Activated naive CD4-positive, alpha-beta T cell treated with anti-CD3 and anti-CD28 coated beads, Interleukin-2, amount 50 U/mL, for 16 hours (primary cell): Measurements from ENCODE around the gene SCARF2.

ENCODE experiments used
- DNase-seq: peaks from one replicate; pipeline ENCODE4 v3.0.0-alpha.2; 2020

The SCARF2 gene

DNA sequence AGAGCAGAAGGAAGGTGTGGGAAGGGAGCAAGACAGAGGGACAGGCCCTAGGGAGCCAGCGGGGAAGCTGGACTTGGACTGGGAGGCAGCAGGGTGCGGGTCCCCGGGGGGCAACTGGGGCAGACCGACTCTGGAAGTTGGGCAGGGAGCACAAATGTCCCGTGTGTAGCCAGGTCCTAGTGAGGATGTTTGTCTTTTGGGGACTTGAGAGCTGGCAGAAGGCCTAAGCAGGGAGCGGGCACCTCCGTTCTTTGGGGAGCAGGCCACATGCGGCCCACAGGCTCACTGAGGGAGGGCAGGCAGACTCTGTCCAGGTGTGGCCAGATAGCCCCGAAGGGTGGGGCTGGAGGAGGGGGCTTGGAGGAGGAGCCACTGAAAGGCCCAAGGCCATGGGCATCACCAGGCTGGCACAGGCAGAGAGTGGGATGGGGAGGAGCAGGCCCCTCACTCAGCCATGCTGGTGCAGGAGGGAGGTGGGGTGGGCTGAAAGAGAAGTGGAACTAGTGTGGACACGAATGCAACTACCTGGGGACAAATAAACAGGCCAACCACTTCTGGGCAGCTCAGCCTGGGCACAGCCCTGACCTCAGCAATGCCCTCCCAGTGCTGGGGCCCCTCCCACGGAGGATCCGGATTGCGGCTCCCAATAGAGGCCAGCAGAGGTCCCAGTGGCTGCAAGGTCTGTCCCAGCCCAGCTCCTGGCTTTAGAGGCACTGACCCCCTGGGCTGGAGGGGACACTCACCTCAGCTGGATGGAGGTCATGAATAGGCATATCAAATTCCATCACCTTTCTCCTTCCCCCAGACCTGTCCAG, 1.3 kb upstream of the SCARF2 start:
- no peak for DNase-seq

DNA sequence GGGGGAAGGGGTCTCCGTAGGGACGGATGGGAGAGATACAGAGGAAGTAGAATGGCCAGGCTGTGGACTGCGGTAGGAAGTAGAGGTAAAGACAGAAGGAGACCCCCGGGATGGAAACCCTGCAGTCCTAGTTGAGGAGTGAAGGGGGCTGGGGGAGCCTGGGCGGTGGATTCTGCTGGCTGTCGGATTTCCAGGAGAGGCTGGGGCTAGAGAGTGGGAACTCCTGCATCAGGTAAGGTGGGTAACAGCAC, 727 bp upstream of the SCARF2 start:
- no peak for DNase-seq

DNA sequence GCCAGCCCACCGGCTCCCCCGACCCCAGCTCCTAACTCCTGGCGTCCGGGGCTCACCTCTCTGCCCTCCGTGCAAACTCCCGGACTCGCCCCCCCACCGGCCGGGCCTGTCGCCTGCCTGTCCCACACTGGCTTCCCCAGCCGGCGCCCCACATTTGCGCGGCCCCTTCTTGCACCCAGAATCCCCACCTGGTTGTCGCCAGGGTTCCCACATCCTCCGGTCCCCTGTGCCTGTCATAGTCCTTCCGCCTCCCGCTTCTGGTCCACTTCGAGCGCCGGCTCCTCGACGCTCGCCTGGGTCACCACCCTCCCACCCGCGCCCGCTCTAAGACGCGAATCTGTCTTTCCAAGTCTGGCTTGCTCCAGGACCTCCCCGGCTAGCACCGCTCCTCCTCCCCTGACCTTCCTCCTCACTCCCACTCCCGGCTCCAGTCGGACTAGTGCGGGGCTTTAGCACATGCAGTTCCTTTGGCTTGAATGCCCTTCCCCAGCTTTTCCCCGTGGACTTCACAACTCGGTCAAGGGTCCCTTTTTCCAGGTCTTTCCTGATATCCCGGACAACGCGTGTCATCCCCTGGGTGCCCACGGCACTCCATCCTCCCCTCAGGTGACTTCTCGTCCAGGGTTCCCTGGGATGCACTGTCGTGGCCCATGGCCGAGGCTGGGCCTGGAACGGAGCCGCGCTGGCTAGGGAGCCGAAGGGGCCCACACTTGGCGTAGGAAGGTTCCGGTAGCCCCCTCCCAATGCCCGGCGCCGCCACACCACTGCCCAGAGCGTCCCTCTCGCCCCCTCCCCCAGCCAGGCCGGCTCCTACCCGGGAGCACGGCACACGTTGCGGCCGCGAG, 635 bp downstream of the SCARF2 start:
- peak; percentile 36 for DNase-seq

DNA sequence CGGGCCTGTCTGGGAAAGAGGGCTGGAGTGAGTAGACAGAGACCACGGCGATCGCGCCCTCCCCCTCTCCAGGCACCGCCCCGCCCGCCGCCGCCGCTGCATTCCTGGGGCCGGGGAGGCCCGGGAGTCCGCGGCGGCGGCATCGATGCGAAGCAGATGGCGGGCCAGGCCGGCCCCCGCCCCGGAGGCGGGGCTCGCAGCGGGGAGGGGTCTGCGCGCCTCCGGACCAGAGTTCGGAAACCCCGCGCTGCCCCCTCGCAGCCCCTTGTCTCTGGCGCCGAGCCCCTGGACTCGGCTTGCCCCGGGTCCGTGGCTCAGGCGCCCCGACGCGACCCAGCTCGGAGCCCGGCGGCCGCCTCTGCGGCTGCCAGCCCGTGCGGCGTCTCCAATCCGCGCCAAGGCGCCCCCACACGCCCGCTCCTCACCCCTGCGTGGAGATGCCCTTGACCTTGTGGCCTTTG, 1.3 kb downstream of the SCARF2 start:
- DNase-seq = no peak

DNA sequence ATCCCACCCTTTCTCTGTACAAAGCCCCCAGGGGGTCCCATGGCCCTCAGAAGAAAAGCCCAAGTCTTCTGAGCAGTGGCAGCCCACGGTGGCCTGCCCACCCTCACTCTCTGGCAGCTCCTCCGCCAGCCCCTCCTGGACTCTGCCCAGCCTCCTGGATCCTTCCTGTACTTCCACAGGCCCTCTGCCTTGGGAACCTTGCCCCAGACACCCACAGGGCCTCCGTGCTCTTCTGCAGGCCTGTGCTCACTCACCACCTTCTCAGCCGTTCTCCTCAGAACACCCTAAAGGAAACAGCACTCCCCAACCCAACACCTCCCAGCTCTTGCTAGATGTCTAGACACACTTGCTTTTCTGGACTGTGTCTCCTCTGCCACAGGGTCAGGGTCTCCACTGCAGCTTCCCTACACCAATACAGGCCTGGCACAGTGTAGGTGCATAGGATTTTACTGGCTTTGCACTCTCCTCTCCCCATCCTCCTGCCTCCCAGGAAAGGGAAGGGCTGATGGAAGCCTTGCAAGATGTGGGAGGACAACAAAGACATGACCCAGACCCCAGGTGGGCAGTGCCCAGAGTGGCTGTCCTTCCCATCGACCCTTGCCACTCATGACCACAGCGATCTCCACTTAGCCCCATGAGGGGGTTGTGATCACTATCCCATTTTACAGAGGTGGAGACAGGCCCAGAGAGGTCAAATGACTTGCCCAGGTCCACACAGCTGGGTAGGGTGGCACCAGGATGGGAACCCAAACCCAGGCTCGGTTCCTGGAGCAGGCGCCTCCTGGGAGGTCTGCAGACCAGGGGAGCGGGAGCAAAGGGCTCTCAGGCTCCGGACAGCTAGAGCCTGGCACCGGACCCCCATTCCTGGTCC, 2.0 kb downstream of the SCARF2 start:
- DNase-seq = no peak

DNA sequence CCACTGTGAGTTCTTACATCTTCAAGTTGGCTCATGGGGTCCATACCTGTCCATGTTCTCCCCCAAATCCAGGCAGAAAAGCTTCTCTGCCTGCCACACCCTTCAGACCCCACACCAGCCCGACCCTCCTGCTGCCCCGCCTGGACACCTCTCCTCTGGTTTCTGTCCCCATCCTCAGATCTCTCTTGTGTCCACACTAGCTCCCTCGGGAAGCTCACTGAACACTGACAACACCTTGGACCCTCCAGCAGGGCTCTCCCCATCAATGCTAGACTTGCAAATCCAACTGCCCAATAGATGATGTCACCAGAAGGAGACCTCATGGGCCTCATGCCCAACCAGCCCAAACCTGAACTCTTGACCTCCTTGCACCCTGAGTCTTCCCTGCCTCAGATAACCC, 2.9 kb downstream of the SCARF2 start:
- no peak for DNase-seq

DNA sequence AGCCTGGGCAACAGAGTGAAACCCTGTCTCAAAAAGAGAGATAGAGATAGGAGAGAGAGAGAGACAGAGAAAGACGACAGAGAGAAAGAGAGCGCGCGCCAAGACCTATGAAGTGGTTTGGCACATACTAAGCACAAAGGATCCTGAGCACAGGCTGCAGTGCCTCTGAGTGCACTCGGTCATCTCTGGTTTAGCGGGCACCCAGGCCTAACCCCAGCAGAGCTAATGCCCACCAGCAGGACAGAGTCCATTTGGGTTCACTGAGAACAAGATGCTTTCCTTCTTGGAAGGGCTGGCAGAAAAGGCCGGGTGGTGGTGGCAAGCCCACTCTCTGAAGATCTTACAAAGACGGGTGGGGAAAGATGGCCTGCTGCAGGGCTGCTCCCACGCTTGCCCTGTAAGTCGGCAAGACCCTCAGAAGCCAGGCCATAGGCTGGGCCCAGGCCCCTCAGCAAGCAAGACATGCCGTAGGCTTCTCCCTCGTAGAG, 3.3 kb downstream of the SCARF2 start:
- no peak for DNase-seq

DNA sequence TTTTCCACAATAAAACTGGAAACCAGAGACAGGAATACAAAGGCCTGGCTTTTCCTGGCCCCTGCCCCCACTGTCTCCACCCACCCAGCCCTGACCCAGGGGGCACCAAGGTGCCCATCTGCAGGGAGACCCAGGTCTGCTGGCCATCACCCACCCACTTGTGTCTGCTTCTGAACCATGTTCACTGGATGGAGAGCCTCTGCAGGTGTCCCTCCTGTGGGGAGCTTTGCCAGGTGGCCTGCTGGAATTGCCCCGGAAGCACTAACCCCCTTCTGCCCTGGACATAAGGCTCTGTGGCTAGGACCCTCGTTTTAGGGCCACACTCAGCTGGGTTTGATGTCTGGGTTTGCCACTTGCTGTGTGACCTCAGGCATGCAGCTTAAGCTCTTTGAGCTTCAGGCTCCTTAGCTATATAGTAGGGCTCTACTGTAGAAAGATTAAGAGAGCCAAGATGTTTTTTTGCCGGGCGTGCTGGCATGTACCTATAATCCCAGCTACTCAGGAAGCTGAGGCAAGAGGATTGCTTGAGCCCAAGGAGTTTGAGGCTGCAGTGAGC, 3.9 kb downstream of the SCARF2 start:
- no peak for DNase-seq

DNA sequence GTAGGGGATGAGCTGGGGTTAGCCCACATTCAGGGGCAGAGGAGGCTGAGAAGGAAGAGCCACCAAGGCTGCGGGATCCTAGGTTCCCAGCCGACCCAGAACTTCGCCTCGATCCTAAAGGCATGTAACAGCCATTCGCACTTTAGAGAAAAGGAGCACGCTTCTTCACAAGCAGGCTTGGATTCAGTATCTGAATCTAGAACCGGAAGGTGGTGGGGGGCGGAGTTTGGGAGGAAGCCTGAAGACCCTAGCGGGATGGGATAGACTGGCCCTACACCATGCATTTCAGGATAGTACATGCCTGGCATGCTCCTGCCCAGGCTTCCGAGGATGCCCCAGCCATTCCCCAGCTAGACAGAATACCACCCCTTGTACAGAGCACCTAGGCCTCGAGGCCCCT, 4.4 kb downstream of the SCARF2 start:
- peak; percentile 3 for DNase-seq

DNA sequence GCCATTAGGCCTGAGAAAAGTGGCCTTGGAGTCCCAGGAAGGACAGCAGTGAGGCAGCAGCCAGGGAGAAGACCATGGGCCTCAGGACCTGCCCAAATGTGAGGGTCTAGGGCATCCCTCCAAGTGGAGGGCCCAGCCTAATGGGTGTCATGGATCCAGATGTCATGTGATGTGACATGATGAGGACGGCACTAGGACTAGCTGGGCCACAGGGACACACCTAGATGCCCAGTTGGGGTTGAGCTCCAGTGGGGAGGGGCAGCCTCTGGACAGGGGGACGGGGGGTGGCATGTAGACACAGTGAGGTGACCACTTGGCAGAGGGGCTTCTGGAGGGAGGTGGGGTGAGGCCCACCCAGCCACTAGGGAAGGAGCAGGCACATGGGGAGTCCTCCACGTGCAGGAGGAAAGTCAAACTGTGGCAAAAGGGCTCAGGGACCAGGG, 5.4 kb downstream of the SCARF2 start:
- peak; percentile 8 for DNase-seq

DNA sequence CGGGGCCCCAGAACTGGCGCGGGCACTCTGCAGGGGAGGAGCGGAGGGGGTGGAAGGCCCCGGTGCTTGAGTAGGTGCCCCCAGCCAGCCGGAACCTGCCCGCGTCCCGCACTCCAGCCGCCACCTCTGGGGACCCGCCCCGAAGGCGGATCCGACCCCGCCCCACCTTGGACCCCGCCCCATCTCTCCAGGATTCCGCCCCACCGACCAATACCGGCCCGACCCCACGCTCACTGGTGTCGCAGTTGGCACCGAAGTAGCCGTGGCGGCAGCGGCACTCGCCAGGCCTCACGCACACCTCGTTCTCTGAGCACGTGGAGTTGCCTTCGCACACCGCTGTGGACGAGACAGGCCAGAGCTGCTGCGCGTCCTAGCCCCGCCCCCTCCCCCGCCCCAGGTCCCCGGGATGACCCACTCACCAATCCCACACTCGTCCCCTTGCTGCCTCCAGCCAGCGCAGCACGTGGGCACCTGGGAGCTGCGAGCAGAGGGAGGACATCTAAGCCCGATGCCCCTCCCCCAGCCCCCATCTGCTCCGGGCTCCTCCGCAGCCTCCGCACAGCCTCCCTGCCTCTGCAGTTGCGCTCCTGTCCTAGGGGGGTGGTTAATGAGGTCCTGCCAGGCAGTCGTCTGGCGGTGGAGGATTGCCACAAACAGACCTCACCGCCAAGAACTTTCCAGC, 6.0 kb downstream of the SCARF2 start:
- DNase-seq = no peak

DNA sequence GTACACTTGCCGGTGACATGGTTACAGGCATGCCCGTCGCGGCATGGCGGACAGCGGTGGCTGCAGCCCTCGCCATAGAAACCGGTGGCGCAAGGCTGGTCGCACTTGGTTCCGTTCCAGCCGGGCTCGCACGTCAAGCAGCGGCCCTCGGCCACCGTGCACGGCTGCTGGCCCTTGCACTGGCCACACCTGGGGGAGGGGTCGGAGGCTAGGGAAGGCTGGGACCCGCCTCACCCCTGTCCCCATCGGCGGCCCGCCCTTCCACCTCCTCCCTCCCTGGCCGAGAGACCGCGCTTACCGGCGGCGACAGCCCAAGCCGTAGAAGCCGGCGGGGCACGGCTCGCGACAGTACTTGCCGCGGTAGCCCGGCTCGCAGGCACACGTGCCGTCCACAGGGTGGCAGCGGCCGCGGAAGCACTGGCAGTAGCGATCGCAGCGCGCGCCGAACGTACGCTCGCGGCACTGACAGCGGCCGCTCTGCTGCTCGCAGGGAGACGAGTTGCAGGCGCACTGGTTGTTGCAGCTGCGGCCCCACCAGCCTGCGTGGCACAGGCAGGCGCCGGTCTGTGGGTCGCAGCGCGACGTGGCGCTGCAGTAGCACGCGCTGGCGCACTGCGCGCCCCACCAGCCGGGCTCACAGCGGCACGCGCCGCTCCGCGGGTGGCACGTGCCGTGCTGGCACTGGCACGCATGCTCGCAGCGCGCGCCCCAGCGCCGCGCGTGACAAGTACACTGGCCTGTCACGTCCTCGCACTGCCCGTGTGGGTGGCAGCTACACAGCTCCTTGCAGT, 6.7 kb downstream of the SCARF2 start:
- peak; percentile 68 for DNase-seq

DNA sequence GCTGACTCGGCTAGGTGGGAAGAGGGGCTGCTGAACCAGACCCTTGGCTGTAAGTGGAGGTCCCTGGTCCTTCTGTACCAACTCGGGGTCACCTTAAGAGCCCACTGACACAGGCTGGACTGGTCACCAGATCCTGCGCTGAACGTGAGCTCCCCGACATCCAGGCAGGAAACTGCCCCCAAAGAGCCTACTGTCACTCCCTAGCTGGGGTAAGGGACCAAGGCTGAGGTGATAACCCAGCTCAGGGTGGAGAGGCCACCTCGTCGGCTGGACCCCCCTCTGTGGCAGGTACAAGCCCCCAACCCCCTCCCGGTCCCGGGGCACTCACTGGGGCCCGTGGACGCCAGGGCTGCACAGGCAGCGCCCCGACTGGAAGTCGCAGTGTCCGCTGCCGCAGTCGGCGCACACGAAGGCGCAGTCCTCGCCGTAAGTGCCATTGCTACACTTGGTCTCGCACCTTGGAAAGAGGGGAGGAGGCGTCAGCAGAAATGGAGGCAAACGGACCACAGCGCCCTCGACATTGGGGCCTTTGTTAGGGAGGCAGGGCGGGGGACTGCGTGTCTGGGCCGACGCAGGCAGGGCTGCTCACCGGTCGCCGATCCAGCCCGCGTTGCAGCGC, 7.4 kb downstream of the SCARF2 start:
- DNase-seq = peak; percentile 28

DNA sequence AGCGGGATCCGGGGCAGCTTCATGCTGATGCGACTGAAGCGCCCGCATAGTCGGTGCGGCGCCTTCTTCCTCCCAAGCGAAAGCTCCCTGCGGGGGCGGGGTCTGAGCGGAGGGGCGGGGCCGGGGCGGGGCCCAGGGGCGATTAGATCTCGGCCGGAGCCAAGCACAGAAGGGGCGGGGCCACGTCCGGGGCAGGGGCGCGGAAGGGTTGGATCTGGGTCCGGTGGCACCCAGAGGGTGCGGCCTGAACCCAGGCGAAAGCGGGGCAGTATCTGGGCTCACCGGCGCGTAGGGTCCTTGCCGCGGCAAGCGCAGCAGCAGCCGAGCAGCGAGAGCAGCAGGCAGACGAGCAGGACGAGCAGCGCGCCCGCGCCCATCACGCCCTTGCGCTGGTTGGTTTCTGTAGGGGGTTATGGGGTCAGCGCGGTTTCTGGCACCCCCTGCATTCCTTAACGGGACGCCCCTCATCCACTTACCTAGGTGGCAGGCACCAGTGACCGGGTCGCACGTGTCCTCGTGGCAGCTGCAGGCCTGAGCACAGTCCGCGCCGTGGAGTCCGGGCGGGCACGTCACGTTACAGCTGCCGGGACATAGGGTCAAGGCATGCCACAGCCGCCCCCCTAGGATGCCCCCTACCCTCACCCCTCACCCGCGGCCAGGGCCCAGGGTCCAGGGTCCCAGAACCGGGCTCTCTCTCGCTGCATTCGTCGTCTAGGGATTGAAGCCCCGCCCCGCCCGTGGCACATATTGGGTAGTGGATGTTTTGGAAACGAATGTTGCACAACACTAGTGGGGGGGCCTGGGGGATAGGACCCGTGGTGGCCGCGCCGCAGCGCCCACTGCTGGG, 8.1 kb downstream of the SCARF2 start:
- DNase-seq = peak; percentile 68

DNA sequence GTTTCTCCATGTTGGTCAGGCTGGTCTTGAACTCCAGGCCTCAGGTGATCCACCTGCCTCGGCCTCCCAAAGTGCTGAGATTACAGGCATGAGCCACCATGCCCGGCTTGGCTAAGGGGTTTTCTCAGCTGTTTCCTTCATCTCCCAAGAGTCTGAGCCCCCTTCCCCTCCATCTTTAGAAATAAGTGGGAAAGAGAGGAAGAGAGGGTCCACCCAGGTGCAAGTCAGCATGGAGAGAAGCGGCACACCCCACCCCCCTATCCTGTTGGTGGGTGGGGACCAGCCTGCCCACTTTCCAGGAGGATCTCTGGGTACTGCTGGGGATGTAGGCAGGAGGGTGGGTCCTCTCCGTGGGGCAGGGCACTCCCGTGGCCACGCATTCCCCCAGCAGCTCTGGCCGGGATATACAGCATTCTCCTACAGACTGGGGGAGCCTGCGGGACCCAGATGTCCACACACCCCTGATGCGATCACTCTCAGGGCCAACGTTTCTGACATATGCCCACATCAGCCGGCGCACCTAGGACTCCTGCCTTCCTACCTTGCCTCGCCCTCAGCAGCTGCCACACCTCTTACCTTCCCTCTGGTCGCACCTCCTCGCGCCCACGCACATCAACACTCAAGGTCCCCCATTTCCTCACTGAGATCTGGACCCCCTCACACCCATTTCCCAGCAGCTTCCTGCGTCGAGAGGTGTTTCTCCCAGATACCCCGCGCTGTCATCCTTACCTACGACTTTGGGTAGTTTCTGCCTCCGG, 8.9 kb downstream of the SCARF2 start:
- DNase-seq = no peak

DNA sequence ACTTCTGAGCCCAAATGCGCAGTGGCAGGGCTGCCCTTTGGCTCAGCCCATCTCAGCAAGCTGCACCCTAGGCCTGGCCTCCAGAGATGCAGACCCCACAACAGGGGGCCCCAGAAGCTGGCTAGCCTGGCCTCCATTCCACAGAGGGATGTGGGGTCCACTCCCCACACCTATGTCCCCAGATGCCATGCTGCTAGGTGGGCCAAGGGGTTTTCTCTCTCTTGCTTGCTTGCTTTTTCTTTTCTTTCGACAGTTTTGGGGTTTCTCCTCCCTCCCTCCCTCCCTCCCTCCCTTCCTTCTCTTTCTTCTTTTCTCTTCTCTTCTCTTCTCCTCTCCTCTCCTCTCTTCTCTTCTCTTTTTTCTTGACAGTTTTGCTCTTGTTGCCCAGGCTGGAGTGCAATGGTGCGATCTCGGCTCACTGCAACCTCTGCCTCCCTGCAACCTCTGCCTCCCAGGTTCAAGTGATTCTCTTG, 9.6 kb downstream of the SCARF2 start:
- DNase-seq = no peak

DNA sequence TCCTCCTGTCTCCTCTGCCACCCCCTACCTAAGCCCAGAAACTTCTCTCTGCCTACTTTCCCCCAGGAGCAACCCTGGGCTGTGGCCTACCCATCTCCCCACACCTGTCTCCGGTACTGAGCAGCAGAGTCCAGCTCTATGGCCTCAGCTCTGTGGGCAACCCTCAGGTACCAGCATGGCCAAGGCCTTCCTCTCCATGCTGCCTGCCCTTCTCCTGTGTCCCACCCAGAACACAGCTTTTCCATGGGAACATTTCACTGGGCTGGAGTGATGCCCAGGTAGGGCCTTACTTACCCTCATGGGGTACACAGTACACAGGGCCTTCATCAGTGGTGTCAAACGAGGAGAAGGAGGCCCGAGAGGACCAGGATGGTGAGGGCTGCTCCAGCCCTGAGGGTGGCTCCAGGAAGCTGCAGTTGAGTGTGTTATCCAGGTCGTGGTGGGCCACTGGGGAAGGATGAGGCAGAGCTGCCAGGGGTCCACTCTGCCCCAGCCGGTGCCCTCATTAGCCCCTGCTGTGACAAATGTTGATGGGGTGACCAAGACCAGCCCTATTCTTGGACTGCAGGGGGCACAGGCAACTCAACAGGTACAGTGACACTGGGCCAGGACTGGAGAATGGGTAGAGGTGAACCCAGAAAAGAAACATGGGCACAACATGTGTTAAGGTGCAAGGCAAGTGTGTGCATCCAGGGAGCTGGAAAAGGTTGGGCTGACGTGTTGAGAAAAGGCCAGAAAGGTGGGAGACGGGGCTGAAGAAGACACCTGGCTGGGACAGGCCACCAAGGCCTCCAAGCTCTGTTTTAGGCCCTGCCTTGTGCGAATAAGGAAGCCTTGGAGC, 10.3 kb downstream of the SCARF2 start:
- DNase-seq = no peak

DNA sequence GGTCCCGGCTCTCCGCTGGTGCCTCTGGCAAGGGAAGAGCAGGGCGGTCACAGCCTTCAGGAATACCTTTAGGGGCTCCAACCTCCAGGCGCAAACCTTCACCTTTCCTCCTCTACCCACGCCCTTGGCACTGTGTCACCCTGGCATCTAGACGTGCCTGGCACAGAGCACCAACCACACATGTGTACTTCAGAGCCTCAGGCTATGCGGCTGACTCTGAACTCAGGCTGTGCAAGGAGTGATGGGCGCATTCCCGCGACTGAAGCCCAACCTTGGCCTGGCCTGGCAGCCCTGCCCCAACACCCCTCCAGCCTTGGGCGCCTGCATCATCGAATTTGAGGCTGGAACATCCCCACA, 11.4 kb downstream of the SCARF2 start:
- no peak for DNase-seq
